Small intestine (tissue), 7 donors: ENCODE data around the gene AGBL5. TPM values are rescaled to one million over a fixed set of nuclear protein-coding genes. Genes with fewer than 3 reads are reported as not detected.
A peak's percentile ranks its signal among the peaks of the same experiment; 100 is the strongest.

Experiments
- DNase-seq, 2 donors: peaks; one replicate each; pipeline versions ENCODE4 v3.0.0 to v3.0.0-alpha.2; 2013
- FAIRE-seq: peaks from 2 replicates; lab custom pipeline; 2012; peaks lifted over from hg19 to GRCh38; lab: Jason Lieb, UNC
- H3K27ac ChIP-seq, 3 donors: one replicate each; pipeline ENCODE4 v1.5.1; 2013; ENCODE audit warnings: low read length in 2 of 3, mild to moderate bottlenecking in 2 of 3, control low read depth in 1 of 3, inconsistent platforms in 1 of 3, low read depth in 1 of 3, moderate library complexity in 1 of 3
- H3K27me3 ChIP-seq, 3 donors: one replicate each; pipeline ENCODE4 v1.6.1; 2013; ENCODE audit warnings: low read length in 3 of 3, inconsistent platforms in 1 of 3; ENCODE audit not compliant: control insufficient read depth in 3 of 3, insufficient read depth in 3 of 3
- H3K36me3 ChIP-seq, 3 donors: one replicate each; pipeline ENCODE4 v1.6.1; 2013; ENCODE audit warnings: low read length in 3 of 3, inconsistent platforms in 1 of 3, low read depth in 1 of 3, mild to moderate bottlenecking in 1 of 3, moderate library complexity in 1 of 3; ENCODE audit not compliant: control insufficient read depth in 3 of 3, insufficient read depth in 2 of 3
- H3K4me1 ChIP-seq, 3 donors: one replicate each; pipeline ENCODE4 v1.6.1; 2013; ENCODE audit warnings: low read length in 2 of 3, inconsistent platforms in 1 of 3, low read depth in 1 of 3, mild to moderate bottlenecking in 1 of 3, moderate library complexity in 1 of 3; ENCODE audit not compliant: control insufficient read depth in 3 of 3, insufficient read depth in 2 of 3
- H3K4me3 ChIP-seq, 3 donors: one replicate each; pipeline ENCODE4 v1.5.1; 2013; ENCODE audit warnings: low read length in 3 of 3, control low read depth in 1 of 3, inconsistent platforms in 1 of 3, low read depth in 1 of 3, mild to moderate bottlenecking in 1 of 3, moderate library complexity in 1 of 3
- H3K9me3 ChIP-seq, 2 donors: one replicate each; pipeline ENCODE4 v1.6.1; 2013; ENCODE audit warnings: low read depth in 1 of 2, low read length in 1 of 2; ENCODE audit not compliant: control insufficient read depth in 2 of 2, insufficient read depth in 1 of 2
- WGBS, 3 donors: extraction: QIAGEN DNeasy Blood & Tissue Kit; methylation state at CpG; one replicate each; pipeline ENCODE4 v1.1.7; 2013; 5-methylcytosine and 5-hydroxymethylcytosine counted together
- polyA plus RNA-seq, 4 donors: library from polyadenylated mRNA; stranded (reverse) in 3 of 4; unstranded in 1 of 4; fragments of 200-250 nt in 3 of 4; fragments of 120-200 nt in 1 of 4; gene quantifications; one replicate each; pipeline versions ENCODE4 v1.2.1 to v1.2.3, GENCODE V29; 2013
- donor health status: healthy with polysubstance abuse.
- donor health status: control.
- donor health status: control.
- donor health status: Bipolar disorder and iron deficiency.
- donor health status: healthy.

AGBL5 gene
- polyA plus RNA-seq, 4 donors, result 6.0 to 28.9 (median 8.8) TPM

GRCh38 chr2:27027211-27027651, 24.2 kb upstream of the AGBL5 start:
- 91 to 96% (median 96%) methylated on average over 10 of the region's 10 CpGs for WGBS, 3 donors
- peaks cover 0 to 73% (median 2%) of the 10 kb centered on the region in 3 donors for H3K36me3 ChIP-seq
- DNase-seq, result no peak
- H3K27ac ChIP-seq, result no peak overlapping the region
- H3K4me1 ChIP-seq, result peaks cover 0 to 4% (median 0%) of the 10 kb centered on the region in 3 donors
- no peaks in the 10 kb centered on the region for H3K27me3 ChIP-seq
- FAIRE-seq, result no peak
- H3K4me3 ChIP-seq, result no peak overlapping the region
- no peaks in the 10 kb centered on the region for H3K9me3 ChIP-seq

DNA sequence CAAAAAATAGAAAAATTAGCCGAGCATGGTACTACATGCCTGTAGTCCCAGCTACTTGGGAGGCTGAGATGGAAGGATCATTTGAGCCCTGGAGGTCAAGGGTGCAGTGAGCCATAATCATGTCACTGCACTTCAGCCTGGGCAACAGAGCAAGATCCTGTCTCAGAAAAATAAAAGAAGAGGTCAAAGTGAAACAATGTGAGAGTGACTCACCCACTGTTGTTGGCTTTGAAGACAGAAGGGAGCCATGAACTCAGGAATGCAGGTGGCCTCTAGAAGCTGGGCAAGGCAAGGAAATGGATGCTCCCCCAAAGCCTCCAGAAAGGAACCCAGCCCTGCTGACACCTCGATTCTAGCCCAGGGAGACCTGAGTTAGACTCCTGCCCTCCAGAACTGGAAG, 22.4 kb upstream of the AGBL5 start:
- FAIRE-seq, result no peak
- Histone ChIP-seq H3K27me3 (no peaks in the 10 kb centered on the region), H3K4me1 (peaks cover 2 to 8% (median 6%) of the 10 kb centered on the region in 3 donors), H3K36me3 (peaks cover 0 to 59% (median 0%) of the 10 kb centered on the region in 3 donors), H3K9me3 (no peaks in the 10 kb centered on the region), H3K27ac (no peak overlapping the region), H3K4me3 (no peak overlapping the region)
- 76 to 85% (median 77%) methylated on average over 2 of the region's 2 CpGs for WGBS, 3 donors
- peak in 1 of 2 donors; percentile 50 for DNase-seq

DNA sequence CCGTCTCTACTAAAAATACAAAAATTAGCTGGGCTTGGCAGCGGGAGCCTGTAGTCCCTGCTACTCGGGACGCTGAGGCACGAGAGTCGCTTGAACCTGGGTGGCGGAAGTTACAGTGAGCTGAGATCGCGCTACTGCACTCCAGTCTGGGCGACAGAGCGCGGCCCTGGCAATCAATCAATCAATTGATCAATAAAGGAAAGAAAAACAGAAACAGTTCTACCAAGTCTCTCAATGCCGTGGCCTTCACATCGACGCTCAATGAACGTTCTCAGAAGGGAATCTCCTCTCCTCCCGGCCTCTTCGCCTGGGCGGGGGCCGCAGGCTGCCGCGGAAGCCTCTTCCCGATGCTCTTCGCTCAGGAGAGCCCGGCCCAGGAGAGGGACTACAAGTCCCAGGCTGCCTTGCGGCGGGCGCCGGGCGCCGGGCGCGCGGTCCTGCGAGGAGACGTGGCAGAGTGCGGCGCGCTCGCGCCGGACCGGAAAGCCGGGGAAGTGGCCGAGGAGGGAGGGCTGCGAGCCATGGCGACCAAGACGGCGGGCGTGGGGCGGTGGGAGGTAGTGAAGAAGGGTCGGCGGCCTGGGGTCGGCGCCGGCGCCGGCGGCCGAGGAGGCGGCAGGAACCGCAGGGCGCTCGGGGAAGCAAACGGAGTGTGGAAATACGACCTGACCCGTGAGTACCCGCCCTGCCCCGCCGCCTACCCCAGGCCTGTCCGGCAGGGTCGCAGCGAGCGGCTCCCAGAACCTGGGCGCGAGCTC, 18.8 kb upstream of the AGBL5 start, which contains the start of gene TMEM214:
Gene TMEM214 (plus strand): TSS at position 471 of the 758 bp plus-strand sequence. CDS start 51 bp downstream, at position 522.
- Histone ChIP-seq H3K27ac (peak within 1 kb of the TSS; percentile 33 to 82 (median 61)), H3K4me1 (peaks cover 5 to 9% (median 8%) of the 10 kb centered on the region in 3 donors), H3K9me3 (no peaks in the 10 kb centered on the region), H3K27me3 (no peaks in the 10 kb centered on the region), H3K36me3 (peaks cover 7 to 55% (median 15%) of the 10 kb centered on the region in 3 donors), H3K4me3 (peak within 1 kb of the TSS; percentile 77 to 98 (median 94))
- DNase-seq, result peak; percentile 84 to 93
- WGBS, 3 donors, result 0% methylated on average over 73 to 76 of the region's 76 CpGs
- FAIRE-seq, result no peak

DNA sequence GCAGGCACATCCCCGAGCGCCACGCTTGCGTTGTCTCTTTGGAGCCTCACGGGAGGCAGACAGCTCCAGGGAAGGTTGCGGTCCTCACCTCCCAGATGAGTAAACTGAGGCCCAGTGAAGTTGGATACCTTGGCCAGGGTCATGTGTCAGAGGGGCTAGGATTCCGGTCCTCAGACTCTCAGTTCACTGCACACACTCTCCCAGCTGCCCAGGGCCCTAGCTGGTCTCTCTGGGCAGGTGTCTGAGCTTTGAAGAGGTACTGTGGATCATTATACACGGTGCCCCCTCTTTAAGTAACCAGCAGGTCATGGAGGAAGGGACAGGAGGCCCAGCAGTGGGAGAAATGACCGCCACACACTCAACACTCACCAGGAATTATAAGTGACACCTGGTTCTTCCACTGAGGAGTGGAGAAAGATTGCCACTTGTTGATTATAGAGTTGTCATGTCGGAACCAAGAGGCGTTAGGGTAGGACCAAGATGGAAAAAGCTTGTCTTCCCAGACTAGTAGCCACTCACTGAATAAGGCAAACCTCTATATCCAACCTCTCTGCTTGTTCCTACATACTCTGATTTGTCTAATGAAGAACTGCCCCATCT, 18.1 kb upstream of the AGBL5 start:
- Histone ChIP-seq H3K27me3 (no peaks in the 10 kb centered on the region), H3K9me3 (no peaks in the 10 kb centered on the region), H3K4me1 (peaks cover 5 to 9% (median 8%) of the 10 kb centered on the region in 3 donors), H3K27ac (peak overlapping the region; percentile 33 to 82 (median 61)), H3K4me3 (peak overlapping the region; percentile 77 to 98 (median 94)), H3K36me3 (peaks cover 13 to 56% (median 19%) of the 10 kb centered on the region in 3 donors)
- WGBS, 3 donors, result 5 to 9% (median 6%) methylated on average over 11 of the region's 11 CpGs
- peak in 1 of 2 donors; percentile 25 for DNase-seq
- no peak for FAIRE-seq

GRCh38 chr2:27038012-27038411, 13.5 kb upstream of the AGBL5 start:
- WGBS, 3 donors, result 92 to 96% (median 94%) methylated on average over 6 of the region's 6 CpGs
- DNase-seq (no peak), FAIRE-seq (no peak)
- H3K27ac ChIP-seq, result no peak overlapping the region
- peaks cover 5 to 26% (median 8%) of the 10 kb centered on the region in 3 donors for H3K4me1 ChIP-seq
- no peaks in the 10 kb centered on the region for H3K9me3 ChIP-seq
- H3K36me3 ChIP-seq, result peaks cover 21 to 78% (median 35%) of the 10 kb centered on the region in 3 donors
- H3K4me3 ChIP-seq, result no peak overlapping the region
- no peaks in the 10 kb centered on the region for H3K27me3 ChIP-seq

DNA sequence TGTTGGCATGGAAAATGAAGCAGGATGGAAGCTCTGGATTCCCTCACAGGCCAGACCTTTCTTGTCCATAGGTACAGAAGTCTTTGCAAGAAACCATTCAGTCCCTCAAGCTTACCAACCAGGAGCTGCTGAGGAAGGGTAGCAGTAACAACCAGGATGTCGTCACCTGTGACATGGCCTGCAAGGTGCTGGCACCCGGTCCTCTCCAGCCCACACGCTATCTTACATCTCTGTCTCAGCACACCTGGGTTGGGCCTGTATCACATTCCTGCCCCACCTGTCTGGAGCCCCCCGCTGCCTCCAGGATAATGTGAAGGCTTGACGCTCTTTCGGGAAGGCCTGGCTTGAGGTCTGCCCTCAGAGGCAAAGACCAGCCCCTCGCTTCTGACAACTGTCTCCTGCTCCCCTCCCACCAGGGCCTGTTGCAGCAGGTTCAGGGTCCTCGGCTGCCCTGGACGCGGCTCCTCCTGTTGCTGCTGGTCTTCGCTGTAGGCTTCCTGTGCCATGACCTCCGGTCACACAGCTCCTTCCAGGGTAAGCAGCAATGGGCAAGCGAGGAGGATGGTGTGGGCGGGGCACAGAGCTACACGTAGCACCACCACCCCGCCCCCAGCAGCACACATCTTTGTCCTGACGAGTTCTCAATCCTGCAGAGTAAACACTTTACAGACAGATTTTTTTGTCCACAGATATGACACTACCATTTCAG, 12.7 kb upstream of the AGBL5 start:
- 85 to 87% (median 87%) methylated on average over 17 of the region's 17 CpGs for WGBS, 3 donors
- Histone ChIP-seq H3K4me1 (peaks cover 5 to 33% (median 5%) of the 10 kb centered on the region in 3 donors), H3K4me3 (no peak overlapping the region), H3K27ac (no peak overlapping the region), H3K9me3 (no peaks in the 10 kb centered on the region), H3K36me3 (peaks cover 21 to 80% (median 35%) of the 10 kb centered on the region in 3 donors), H3K27me3 (no peaks in the 10 kb centered on the region)
- DNase-seq (no peak), FAIRE-seq (no peak)

DNA sequence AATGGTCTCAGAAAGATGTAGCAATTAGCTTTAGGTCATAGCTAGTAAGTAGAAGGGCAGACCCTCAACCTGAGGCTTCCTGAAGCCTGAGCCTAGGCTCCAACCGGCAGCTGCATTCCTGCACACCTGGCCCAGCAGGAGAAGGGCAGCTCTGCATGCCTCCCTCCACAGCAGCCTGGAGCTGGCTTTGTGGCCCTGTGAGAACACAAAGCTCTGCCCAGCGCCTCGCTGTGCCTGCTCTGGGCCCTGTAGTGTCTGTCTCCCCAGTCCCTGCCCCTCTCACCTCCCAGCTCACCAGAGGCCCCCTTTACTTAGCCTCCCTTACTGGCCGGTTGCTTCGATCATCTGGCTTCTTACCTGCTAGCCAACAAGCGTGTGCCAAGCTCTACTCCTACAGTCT, 12.0 kb upstream of the AGBL5 start:
- Histone ChIP-seq H3K36me3 (peaks cover 21 to 80% (median 35%) of the 10 kb centered on the region in 3 donors), H3K4me1 (peaks cover 0 to 30% (median 0%) of the 10 kb centered on the region in 3 donors), H3K9me3 (no peaks in the 10 kb centered on the region), H3K27ac (no peak overlapping the region), H3K27me3 (no peaks in the 10 kb centered on the region), H3K4me3 (no peak overlapping the region)
- no peak for FAIRE-seq
- no peak for DNase-seq
- WGBS, 3 donors, result 87 to 93% (median 89%) methylated on average over 6 of the region's 6 CpGs

GRCh38 chr2:27039871-27040270, 11.6 kb upstream of the AGBL5 start:
- peaks cover 0 to 30% (median 0%) of the 10 kb centered on the region in 3 donors for H3K4me1 ChIP-seq
- no peak overlapping the region for H3K4me3 ChIP-seq
- no peaks in the 10 kb centered on the region for H3K27me3 ChIP-seq
- DNase-seq (no peak), FAIRE-seq (no peak)
- WGBS, 3 donors, result 93 to 99% (median 95%) methylated on average over 7 of the region's 7 CpGs
- peaks cover 21 to 78% (median 35%) of the 10 kb centered on the region in 3 donors for H3K36me3 ChIP-seq
- H3K27ac ChIP-seq, result no peak overlapping the region
- no peaks in the 10 kb centered on the region for H3K9me3 ChIP-seq
